HK-2 (cell line): ENCODE data around the gene HES5.

Experiments
- DNase-seq: peaks from one replicate; pipeline ENCODE4 v3.0.0-alpha.2; 2018; ENCODE audit not compliant: unreplicated experiment

The HES5 gene

GRCh38 chr1:2499986-2500596 is 30.0 kb downstream of the HES5 start:
- no peak for DNase-seq

GRCh38 chr1:2499260-2499659 is 30.8 kb downstream of the HES5 start:
- no peak for DNase-seq

GRCh38 chr1:2498648-2499047 is 31.4 kb downstream of the HES5 start:
- no peak for DNase-seq

- DNase-seq, result no peak
Measured at GRCh38 chr1:2497891-2498290, 32.2 kb downstream of the HES5 start.

- no peak for DNase-seq
Measured at GRCh38 chr1:2496746-2497145, 33.3 kb downstream of the HES5 start.

- DNase-seq, result no peak
Measured at GRCh38 chr1:2496087-2496622, 33.9 kb downstream of the HES5 start.

- DNase-seq, result no peak
Measured at GRCh38 chr1:2495546-2495945, 34.5 kb downstream of the HES5 start.

GRCh38 chr1:2495026-2495425 is 35.0 kb downstream of the HES5 start:
- DNase-seq, result no peak

GRCh38 chr1:2494323-2494693 is 35.8 kb downstream of the HES5 start:
- peak; percentile 32 for DNase-seq

GRCh38 chr1:2493691-2494322 is 36.3 kb downstream of the HES5 start:
- no peak for DNase-seq

- DNase-seq, result no peak
Measured at GRCh38 chr1:2493218-2493617, 36.8 kb downstream of the HES5 start.

- no peak for DNase-seq
Measured at GRCh38 chr1:2492091-2492490, 38.0 kb downstream of the HES5 start.

GRCh38 chr1:2489615-2490014 is 40.4 kb downstream of the HES5 start:
- no peak for DNase-seq

GRCh38 chr1:2488688-2489087 is 41.4 kb downstream of the HES5 start:
- DNase-seq, result no peak

GRCh38 chr1:2486558-2486957 is 43.5 kb downstream of the HES5 start:
- DNase-seq, result no peak

GRCh38 chr1:2486041-2486440 is 44.0 kb downstream of the HES5 start:
- no peak for DNase-seq

- DNase-seq, result no peak
Measured at GRCh38 chr1:2483970-2484369, 46.1 kb downstream of the HES5 start.

GRCh38 chr1:2483026-2483425 is 47.0 kb downstream of the HES5 start:
- no peak for DNase-seq

GRCh38 chr1:2482588-2482987 is 47.5 kb downstream of the HES5 start:
- DNase-seq, result no peak

- no peak for DNase-seq
Measured at GRCh38 chr1:2481885-2482284, 48.2 kb downstream of the HES5 start.

GRCh38 chr1:2480986-2481364 is 49.1 kb downstream of the HES5 start:
- DNase-seq, result peak; percentile 31

GRCh38 chr1:2480236-2480985 is 49.7 kb downstream of the HES5 start:
- no peak for DNase-seq

- no peak for DNase-seq
Measured at GRCh38 chr1:2479618-2480017, 50.4 kb downstream of the HES5 start.
